Parathyroid adenoma (tissue), 2 donors: Measurements from ENCODE around the gene TNFAIP8.
"Not testable (repeated sequence)": the region's sequence is repeated elsewhere in the genome, so short reads cannot be mapped to it uniquely, and the experiment has no call there.

Experiments
- H2AFZ ChIP-seq: fragments of 300-600 bp; sonication (generic); one replicate; pipeline ENCODE4 v1.7.0; 2017; ENCODE audit warnings: antibody characterized with exemption, mild to moderate bottlenecking
- H3K27ac ChIP-seq: fragments of 300-600 bp; sonication (generic); one replicate; pipeline ENCODE4 v1.7.0; 2017
- H3K27me3 ChIP-seq: fragments of 300-600 bp; sonication (generic); one replicate; pipeline ENCODE4 v1.7.0; 2017; ENCODE audit warnings: low read length; ENCODE audit not compliant: control insufficient read depth, insufficient read depth
- H3K36me3 ChIP-seq: fragments of 300-600 bp; sonication (generic); one replicate; pipeline ENCODE4 v1.7.0; 2017; ENCODE audit warnings: low read length; ENCODE audit not compliant: control insufficient read depth, insufficient read depth
- H3K4me1 ChIP-seq: fragments of 300-600 bp; sonication (generic); one replicate; pipeline ENCODE4 v1.7.0; 2017; ENCODE audit warnings: control low read depth
- H3K4me2 ChIP-seq: fragments of 300-600 bp; sonication (generic); one replicate; pipeline ENCODE4 v1.7.0; 2017; ENCODE audit warnings: low read length
- H3K4me3 ChIP-seq: fragments of 300-600 bp; sonication (generic); one replicate; pipeline ENCODE4 v1.7.0; 2017; ENCODE audit warnings: low read depth, low read length
- H3K79me2 ChIP-seq: fragments of 300-600 bp; sonication (generic); one replicate; pipeline ENCODE4 v1.7.0; 2017; ENCODE audit warnings: control low read depth
- H3K9ac ChIP-seq: fragments of 300-600 bp; sonication (generic); one replicate; pipeline ENCODE4 v1.7.0; 2017; ENCODE audit warnings: mild to moderate bottlenecking
- H3K9me3 ChIP-seq: fragments of 300-600 bp; sonication (generic); one replicate; pipeline ENCODE4 v1.7.0; 2017; ENCODE audit warnings: low read length; ENCODE audit not compliant: control insufficient read depth
- TF ChIP-seq, protein P1 (sequence below): fragments of 300-600 bp; sonication (generic); IDR thresholded peaks from one replicate; pipeline ENCODE4 v1.7.0; 2017; ENCODE audit warnings: antibody characterized with exemption, mild to moderate bottlenecking
- donor health status: primary hyperparathyroidism.

Gene TNFAIP8

GRCh38 chr5:119428574-119428973 is 72.8 kb downstream of the TNFAIP8 start:
- H3K36me3 ChIP-seq, H3K27ac ChIP-seq, H3K4me2 ChIP-seq, H3K27me3 ChIP-seq, H2AFZ ChIP-seq, H3K79me2 ChIP-seq, H3K9me3 ChIP-seq, H3K9ac ChIP-seq, H3K4me1 ChIP-seq, H3K4me3 ChIP-seq: not testable (repeated sequence)

GRCh38 chr5:119432674-119433237 is 76.9 kb downstream of the TNFAIP8 start:
- not testable (repeated sequence) for H3K4me2 ChIP-seq, H3K4me3 ChIP-seq, H3K9ac ChIP-seq, H3K27ac ChIP-seq, H3K79me2 ChIP-seq, H2AFZ ChIP-seq, H3K27me3 ChIP-seq, H3K36me3 ChIP-seq, H3K4me1 ChIP-seq, H3K9me3 ChIP-seq

GRCh38 chr5:119435436-119436132 is 79.8 kb downstream of the TNFAIP8 start:
- H3K79me2 ChIP-seq = no peaks in the 10 kb centered on the region
- no peak overlapping the region for H2AFZ ChIP-seq
- H3K36me3 ChIP-seq = no peaks in the 10 kb centered on the region
- TF ChIP-seq, protein P1, sequence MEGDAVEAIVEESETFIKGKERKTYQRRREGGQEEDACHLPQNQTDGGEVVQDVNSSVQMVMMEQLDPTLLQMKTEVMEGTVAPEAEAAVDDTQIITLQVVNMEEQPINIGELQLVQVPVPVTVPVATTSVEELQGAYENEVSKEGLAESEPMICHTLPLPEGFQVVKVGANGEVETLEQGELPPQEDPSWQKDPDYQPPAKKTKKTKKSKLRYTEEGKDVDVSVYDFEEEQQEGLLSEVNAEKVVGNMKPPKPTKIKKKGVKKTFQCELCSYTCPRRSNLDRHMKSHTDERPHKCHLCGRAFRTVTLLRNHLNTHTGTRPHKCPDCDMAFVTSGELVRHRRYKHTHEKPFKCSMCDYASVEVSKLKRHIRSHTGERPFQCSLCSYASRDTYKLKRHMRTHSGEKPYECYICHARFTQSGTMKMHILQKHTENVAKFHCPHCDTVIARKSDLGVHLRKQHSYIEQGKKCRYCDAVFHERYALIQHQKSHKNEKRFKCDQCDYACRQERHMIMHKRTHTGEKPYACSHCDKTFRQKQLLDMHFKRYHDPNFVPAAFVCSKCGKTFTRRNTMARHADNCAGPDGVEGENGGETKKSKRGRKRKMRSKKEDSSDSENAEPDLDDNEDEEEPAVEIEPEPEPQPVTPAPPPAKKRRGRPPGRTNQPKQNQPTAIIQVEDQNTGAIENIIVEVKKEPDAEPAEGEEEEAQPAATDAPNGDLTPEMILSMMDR = no peak
- no peaks in the 10 kb centered on the region for H3K27me3 ChIP-seq
- H3K4me1 ChIP-seq = no peaks in the 10 kb centered on the region
- H3K4me2 ChIP-seq = no peak overlapping the region
- no peaks in the 10 kb centered on the region for H3K9me3 ChIP-seq
- no peak overlapping the region for H3K9ac ChIP-seq
- no peak overlapping the region for H3K27ac ChIP-seq
- H3K4me3 ChIP-seq = no peak overlapping the region

- not testable (repeated sequence) for H3K9me3 ChIP-seq, H3K4me2 ChIP-seq, H3K79me2 ChIP-seq, H3K9ac ChIP-seq, H2AFZ ChIP-seq, H3K4me3 ChIP-seq, H3K27ac ChIP-seq, H3K4me1 ChIP-seq, H3K36me3 ChIP-seq, H3K27me3 ChIP-seq
Observed at GRCh38 chr5:119437785-119438586, 82.2 kb downstream of the TNFAIP8 start.

DNA sequence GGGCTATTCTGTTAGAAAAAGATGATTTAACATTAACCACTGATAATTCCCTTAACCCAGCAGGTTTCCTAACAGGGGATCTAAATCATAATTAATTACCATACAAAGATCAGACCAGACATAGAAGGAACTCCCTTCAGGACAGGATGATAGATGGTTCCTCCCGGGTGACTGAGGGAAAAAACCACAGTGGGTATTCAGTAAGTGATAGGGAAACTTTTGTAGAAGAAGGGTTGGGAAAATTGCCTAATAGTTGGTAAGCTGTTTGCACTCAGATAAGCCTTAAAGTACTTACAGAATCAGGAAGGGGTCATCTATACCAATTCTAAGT is 82.7 kb downstream of the TNFAIP8 start:
- not testable (repeated sequence) for H3K36me3 ChIP-seq, H3K4me2 ChIP-seq, H2AFZ ChIP-seq, H3K4me3 ChIP-seq, H3K9me3 ChIP-seq, H3K79me2 ChIP-seq, H3K4me1 ChIP-seq, H3K27ac ChIP-seq, H3K27me3 ChIP-seq, H3K9ac ChIP-seq

GRCh38 chr5:119439140-119439631 is 83.4 kb downstream of the TNFAIP8 start:
- Histone ChIP-seq H3K4me2 (no peak overlapping the region), H3K4me1 (no peaks in the 10 kb centered on the region), H3K36me3 (no peaks in the 10 kb centered on the region), H3K9me3 (no peaks in the 10 kb centered on the region), H3K27me3 (no peaks in the 10 kb centered on the region), H3K79me2 (no peaks in the 10 kb centered on the region), H3K9ac (no peak overlapping the region), H3K4me3 (no peak overlapping the region), H3K27ac (no peak overlapping the region), H2AFZ (no peak overlapping the region)
- TF ChIP-seq, protein P1 = no peak

- H3K9ac ChIP-seq, H3K9me3 ChIP-seq, H3K27ac ChIP-seq, H3K79me2 ChIP-seq, H2AFZ ChIP-seq, H3K36me3 ChIP-seq, H3K4me1 ChIP-seq, H3K4me3 ChIP-seq, H3K4me2 ChIP-seq, H3K27me3 ChIP-seq: not testable (repeated sequence)
Observed at GRCh38 chr5:119439632-119440031, 83.8 kb downstream of the TNFAIP8 start.

DNA sequence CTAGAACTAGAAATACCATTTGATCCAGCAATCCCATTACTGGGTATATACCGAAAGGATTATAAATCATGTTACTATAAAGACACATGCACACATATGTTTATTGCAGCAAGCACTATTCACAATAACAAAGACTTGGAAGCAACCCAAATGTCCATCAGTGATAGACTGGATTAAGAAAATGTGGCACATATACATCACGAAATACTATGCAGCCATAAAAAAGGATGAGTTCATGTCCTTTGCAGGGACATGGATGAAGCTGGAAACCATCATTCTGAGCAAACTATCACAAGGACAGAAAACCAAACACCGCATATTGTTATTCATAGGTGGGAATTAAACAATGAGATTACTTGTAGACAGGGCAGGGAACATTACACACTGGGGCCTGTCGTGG is 88.8 kb downstream of the TNFAIP8 start:
- H3K27me3 ChIP-seq, H3K36me3 ChIP-seq, H3K4me3 ChIP-seq, H3K9me3 ChIP-seq, H3K4me1 ChIP-seq, H3K79me2 ChIP-seq, H3K27ac ChIP-seq, H3K4me2 ChIP-seq, H2AFZ ChIP-seq, H3K9ac ChIP-seq: not testable (repeated sequence)
